GM19193 (cell line): ENCODE results near the gene MX2.
A peak's percentile ranks its signal among the peaks of the same experiment; 100 is the strongest.

Experiments
- POLR2A ChIP-seq: IDR thresholded peaks from 4 replicates; pipeline ENCODE4 v1.6.1; 2011; ENCODE audit not compliant: insufficient read depth, insufficient read length; ENCODE audit errors: extremely low read depth

The MX2 gene

DNA sequence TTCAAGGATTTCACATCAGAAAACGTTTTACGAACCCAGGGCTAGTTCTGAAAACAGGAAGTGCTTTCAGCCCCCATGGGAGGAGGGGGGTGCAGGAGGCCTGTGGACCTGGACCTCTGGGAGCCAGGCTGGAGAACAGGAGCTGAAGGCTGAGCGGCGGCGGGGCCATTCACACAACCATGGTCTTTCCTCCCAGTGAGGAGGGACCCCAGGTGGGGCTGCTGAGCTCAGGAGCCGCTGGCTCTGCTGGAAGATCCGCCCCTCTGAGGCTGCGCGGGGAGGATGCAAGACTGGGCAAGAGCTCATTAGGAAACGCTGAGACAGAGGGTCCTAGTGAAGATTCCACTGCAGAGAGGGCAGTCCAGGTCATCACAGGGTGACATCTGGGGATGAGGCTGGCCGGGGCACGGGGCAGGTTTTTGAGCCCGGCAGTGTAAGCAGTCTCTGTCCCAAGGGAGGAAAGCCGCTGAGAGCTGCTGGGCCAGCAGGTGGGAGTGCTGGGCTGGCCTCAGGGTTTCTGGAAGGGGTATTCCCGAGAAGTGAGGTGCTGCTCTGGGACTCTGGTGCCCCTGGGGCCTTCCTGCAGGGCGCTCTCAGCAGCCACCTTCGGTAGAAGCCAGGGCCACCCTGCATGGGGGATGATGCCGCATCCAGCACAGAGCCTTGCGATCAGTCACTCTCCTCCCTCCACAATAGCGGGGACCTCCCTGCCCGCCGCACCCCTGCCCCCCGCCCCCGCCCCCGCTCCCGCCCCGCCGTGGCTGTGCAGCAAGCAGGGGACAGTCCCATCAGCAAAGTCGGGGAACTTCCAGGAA, 7.5 kb downstream of the MX2 start:
- peak; percentile 37 for TF ChIP-seq POLR2A

DNA sequence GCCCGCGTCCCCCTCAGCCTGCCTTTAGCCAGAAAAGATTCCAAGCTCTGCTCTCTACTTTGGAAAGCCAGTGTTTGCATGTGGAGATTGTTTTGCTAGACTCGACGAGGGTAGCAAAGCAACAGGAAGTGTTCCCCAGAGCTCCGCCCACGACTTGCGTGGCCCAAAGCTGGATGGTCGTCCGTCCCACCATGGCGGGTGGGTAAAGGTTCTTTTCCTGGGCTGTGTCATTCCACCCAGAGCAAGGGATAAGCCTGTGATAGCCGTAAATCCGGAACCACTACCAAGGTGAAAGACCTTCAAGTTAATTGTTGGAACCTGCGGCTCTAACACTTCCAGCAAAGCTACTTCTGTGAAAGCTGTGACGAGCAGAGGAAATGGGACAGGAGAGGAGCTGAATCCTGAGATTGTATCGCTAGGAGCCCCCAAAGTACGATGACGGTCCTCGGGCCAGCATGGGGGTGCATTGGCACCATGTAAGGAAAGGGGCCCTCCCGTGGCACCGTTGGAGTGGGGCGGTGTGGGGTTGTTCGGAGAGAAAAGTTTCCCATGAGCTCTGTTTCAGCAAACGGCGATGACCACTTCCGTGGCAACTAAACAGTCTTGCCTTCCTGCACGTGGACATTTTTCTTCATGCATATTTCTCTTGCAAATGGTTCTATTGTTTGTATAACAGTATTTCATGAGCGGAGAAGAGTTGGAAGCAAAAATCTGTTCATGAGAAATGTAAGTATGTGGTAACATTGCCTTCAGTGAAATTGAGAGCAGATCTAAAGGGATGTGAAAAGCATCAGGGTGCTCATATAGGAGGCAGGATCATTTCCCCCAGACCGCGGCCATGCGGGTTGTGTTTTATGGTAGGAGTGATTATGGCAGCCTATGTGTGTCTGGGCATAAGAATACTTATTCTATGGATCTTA, 8.4 kb downstream of the MX2 start:
- no peak for TF ChIP-seq POLR2A

DNA sequence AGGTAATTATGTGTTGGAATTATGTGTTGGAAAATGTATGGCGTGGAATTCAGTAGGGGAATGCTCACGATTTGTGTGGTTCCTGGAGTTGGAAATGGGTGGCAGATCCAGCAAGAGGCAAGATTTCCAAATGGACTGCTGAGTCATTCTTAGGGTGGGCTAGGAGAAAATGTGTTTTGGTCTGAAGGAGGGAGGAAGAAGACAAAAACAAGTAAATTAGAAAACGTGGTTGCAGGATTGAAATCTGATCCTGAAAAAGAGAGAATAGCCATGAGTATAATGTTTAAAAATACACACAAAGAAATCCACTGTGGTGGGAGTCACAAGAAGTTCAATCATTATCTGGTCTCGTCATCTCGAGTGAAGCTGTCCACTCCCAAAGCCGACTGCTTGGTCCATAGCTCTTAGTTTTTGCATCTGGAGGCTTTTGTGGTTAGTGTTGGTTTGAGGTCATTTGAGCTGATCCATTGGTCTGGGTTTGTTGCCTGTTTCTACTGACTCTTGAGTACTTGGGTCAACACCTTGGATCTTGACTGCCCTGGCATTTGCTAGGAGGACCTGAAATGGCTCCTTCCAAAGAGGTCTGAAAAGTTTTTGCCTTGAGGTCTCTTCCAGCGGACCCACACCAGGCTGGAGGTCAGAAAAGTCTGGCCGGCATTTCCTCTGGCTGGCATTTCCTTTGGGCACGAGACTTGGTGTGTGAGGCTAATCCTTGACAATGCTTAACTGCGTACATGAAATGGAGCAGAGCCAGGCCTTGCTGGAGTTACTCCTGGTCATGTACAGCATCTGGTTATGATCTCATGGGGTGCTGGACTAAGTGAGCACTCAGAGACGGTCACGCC, 9.2 kb downstream of the MX2 start:
- TF ChIP-seq POLR2A: no peak

DNA sequence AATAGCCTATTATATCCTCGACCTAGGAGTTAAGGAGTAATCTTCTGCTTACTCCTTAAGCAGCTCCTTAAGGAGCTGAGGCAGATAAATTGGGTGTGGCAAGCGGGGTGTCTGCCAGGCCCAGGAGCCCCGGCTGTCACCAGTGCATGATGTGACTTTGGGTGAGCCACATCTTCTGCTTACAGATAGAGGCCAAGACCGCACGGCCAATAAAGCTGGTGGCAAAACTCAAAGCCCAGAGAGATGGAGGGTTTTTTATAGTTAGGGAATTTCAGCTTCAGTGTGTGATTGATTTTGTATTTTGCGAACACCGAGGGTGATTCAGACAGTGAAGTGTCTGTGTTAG, 9.8 kb downstream of the MX2 start:
- no peak for TF ChIP-seq POLR2A

DNA sequence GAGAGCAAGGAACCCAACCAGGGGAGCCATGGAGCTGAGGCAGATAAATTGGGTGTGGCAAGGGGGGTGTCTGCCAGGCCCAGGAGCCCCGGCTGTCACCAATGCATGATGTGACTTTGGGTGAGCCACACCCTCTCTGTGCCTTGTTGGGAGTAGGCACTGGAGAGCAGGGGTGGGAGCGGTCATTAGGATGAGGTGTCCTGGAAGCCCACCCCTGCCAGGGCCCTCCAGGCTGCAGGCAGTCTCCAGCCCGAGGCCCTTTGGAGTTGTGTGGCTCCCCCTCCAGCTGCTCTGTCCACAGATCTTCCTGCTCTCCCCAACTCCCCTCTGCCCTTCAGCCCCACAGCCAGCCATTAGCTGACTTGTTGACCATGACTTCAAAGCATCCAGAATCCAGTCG, 11.4 kb downstream of the MX2 start:
- no peak for TF ChIP-seq POLR2A

DNA sequence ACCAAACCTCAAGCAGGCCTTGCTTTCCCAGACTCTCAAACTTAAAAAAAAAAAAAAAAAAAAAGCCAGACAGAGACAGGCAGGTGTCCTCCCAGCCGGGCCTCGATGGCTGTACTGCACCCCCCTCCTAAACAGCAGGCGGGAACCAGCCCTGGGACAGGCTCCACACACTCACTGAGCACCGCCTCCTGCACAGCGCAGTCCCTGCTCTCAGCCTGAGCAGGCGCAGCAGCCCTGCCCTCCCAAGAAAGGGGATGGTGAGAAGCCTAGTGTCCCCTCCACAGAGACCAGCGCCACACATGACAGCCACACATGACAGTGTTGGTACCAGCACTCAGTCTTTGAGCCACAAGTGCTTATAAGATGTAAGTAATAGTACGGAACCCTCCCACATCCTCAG, 11.9 kb downstream of the MX2 start:
- TF ChIP-seq POLR2A: no peak

DNA sequence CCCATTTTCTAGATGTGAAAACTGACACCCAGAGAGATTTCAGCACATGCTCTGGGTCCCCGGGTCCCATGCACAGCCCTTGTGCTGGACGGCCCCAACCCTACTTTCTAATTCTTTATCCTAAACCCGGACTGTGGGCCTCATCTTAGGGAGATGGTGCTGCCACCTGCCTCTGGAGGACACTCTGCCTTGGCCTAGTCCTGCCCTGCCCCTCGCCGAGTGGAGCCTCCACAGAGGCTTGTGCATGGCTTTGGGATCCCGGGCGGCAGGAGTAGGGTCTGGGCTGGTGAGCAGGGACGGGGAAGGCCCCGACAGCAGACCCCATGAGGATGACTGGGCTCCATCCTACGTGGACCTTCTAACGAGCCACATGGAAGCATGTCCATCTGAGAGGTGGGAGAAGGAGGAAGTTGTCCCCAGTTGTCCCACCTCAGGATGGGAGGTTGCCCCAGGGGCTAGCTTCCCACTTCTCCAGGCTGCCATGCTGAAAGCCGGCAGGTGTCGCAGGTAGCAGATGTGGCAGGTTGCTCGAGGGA, 12.4 kb downstream of the MX2 start:
- no peak for TF ChIP-seq POLR2A

DNA sequence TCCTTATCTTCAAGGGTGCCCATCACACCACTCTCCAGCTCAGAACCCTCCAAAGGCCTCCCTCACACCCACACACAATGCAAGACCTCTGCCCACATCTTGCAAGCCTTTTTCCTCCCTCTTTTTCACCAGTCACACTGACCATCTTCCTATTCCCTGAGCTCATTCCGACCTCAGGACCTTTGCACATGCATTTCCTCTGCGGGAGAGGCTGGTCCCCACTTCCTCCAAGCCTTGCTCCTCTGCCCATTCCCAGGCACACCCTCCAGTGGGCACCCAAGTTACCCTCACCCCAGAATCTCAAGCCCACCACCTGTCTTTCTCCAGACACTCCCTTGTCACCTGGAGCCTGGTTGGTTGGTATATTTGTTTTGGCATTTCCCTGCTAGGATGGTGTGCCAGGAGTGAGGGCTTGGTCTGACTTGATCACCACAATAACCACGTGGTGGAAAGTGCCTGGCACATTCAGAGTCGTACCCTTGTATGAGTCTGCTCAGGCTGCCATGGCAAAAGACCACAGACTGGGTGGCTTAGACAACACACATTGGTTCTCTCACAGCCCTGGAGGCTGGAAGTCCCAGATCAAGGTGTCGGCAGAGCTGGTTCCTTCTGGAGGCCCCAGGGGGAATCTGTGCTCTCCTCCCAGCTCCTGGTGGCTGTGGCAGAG, 13.2 kb downstream of the MX2 start:
- TF ChIP-seq POLR2A: no peak

DNA sequence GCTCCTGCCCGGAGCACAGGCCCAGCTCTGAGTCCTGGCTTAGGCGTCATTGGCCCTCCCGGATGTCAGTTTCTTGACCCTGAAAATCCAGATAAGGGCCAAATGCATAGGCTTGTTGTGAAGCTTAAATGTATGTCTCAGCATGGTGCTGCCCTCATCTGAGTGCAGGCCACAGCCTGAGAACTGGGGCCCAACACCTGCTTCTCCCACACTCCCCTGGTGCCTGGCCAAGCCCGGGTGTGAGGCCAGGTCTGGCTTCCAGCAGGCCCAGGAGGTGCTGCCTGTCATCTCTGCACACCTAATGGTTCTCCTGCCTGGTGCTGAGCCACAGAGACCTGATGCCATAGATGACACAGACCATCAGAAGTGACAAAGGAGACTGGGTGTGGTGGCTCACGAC, 14.0 kb downstream of the MX2 start:
- no peak for TF ChIP-seq POLR2A

DNA sequence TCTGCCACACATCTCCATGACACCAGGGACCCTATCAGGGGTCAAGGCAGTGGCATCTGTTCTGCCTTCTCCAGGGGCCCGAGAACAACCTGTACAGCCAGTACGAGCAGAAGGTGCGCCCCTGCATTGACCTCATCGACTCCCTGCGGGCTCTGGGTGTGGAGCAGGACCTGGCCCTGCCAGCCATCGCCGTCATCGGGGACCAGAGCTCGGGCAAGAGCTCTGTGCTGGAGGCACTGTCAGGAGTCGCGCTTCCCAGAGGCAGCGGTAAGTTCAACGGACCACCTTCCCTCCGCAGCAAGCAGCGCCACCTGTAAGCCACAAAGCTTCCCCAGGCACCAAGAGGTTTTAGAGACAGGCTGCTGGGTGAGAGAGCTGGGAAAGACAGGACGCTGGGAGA, 15.9 kb downstream of the MX2 start:
- TF ChIP-seq POLR2A: peak; percentile 31

DNA sequence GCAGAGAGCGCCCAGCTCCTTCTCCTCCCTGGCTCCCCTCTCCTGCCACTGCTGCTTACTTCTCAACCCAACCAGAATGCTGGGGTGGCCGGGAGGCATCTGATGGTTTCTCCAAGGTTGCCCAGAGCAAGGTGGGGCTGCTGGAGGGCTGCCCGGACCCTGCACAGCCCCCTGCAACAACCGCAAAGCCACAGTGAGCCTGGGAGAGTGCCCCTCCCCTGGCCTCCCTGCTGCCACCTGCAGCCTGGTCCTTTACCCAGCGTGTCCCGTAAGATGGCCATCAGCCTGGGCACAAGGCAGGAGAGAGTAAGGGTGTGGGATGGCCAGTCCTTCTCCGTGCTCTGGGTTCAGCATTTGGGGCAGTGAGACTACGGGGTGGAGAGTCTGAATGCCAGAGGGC, 17.0 kb downstream of the MX2 start:
- TF ChIP-seq POLR2A: no peak

DNA sequence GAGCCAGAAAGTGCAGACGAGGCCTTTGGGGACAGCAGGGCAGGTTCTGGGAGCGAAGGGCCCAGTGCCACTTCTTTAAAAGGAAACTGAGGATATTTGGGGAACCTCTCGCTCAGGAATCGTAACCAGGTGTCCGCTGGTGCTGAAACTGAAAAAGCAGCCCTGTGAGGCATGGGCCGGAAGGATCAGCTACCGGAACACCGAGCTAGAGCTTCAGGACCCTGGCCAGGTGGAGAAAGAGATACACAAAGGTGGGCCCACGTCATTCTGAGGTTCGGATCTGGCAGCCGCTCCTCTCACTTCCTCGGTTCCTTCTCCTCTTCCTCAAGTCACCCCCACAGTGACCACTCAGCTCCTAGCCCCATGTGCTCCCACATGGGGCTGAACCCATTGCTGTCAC, 18.1 kb downstream of the MX2 start:
- no peak for TF ChIP-seq POLR2A

DNA sequence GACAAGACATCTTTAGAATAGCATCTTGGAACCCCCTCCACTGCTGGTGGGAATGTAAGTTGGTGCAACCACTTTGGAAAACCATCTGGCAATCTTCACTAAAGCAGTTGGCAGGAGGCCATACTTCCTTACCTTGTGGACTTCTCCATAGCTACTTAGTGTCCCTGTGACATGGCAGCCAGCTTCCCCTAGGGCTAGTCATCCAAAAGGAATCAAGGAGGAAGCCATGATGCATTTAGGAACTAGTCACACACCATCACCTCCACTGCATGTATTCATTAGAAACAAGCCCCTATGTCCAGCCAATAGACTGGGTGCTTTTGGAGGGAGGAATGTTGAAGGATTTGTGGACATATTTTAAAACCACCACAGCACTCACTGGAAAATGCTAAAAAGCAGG, 19.9 kb downstream of the MX2 start:
- TF ChIP-seq POLR2A: no peak
